ENCODE measurements around the gene SUMO2. TPM values are rescaled to one million over a fixed set of nuclear protein-coding genes. Genes with fewer than 3 reads are reported as not detected.
"Not testable (repeated sequence)": the region's sequence is repeated elsewhere in the genome, so short reads cannot be mapped to it uniquely, and the experiment has no call there.

The SUMO2 gene
- total RNA-seq, 4 donors from 2014 or later = 61.9 to 100 (median 82.1) TPM

DNA sequence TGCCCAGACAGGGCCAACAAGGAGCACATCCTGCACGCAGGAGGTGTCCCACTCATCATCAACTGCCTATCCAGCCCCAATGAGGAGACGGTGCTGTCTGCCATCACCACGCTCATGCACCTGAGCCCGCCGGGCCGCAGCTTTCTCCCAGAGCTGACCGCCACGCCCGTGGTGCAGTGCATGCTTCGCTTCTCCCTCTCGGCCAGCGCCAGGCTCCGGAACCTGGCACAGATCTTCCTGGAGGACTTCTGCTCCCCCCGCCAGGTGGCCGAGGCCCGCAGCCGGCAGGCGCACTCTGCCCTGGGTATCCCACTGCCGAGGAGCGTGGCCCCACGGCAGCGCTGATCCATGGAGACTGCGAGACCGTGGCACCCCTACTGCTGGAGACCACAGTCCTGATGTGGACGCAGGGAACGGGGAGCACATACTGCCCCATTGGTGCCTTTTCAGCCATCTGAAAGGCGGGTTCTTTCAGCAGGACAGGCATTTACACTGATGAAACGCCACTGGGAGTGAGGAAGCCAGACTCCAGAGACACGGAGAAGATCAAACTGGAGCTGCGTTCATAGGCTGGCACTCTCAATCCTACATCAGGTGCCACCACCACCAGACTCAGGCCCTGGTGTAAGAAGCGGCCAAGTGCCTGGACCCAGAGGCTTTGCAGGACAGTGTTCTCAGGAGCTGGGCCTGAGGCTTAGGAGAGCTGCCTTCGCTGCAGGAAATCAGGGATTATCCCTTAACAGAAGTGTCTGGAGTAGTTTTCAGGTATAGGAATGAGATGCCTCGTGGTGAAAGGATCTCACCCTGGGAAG is 53.9 kb downstream of the SUMO2 start:
- no peak for TF ChIP-seq POLR2A (IDR thresholded peaks at IDR 0.05)
- TF ChIP-seq, protein P1, sequence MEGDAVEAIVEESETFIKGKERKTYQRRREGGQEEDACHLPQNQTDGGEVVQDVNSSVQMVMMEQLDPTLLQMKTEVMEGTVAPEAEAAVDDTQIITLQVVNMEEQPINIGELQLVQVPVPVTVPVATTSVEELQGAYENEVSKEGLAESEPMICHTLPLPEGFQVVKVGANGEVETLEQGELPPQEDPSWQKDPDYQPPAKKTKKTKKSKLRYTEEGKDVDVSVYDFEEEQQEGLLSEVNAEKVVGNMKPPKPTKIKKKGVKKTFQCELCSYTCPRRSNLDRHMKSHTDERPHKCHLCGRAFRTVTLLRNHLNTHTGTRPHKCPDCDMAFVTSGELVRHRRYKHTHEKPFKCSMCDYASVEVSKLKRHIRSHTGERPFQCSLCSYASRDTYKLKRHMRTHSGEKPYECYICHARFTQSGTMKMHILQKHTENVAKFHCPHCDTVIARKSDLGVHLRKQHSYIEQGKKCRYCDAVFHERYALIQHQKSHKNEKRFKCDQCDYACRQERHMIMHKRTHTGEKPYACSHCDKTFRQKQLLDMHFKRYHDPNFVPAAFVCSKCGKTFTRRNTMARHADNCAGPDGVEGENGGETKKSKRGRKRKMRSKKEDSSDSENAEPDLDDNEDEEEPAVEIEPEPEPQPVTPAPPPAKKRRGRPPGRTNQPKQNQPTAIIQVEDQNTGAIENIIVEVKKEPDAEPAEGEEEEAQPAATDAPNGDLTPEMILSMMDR (IDR thresholded peaks at IDR 0.05) = no peak
- intact Hi-C loops (cut with DNase I) = no loop called here

DNA sequence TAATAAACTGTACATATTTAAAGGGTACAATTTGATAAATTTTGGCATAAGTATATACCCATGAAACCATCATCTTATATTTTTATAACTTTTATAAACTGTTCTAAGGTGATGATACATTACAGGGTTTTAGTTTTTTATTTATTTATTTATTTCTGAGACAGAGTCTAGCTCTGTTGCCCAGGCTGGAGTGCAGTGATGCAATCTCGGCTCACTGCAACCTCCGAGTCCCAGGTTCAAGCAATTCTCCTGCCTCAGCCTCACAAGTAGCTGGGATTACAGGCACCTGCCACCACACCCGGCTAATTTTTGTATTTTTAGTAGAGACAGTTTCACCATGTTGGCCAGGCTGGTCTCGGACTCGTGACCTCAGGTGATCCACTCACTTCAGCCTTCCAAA is 54.8 kb downstream of the SUMO2 start:
- H3K9me3 ChIP-seq; H3K4me3 ChIP-seq (replicated peaks in 1 of 3); intact Hi-C loops (cut with DNase I); H3K36me3 ChIP-seq; H3K27me3 ChIP-seq: not testable (repeated sequence)
- peak; percentile 33 to 40 for DNase-seq
- 61 to 70% methylated on average over 5 of the region's 5 CpGs for WGBS, 2 donors
- H3K27ac ChIP-seq = peak overlapping the region in 2 of 3 donors; percentile 10 to 41
- peaks cover 6 to 28% of the 10 kb centered on the region in 2 donors for H3K4me1 ChIP-seq

More for the DNA sequence above, 53.9 kb downstream of the SUMO2 start:
- H3K4me1 ChIP-seq = peaks cover 6 to 28% of the 10 kb centered on the region in 2 donors
- no peak for DNase-seq
- no peak overlapping the region for H3K4me3 ChIP-seq (replicated peaks in 1 of 3)
- H3K27me3 ChIP-seq = no peaks in the 10 kb centered on the region
- H3K9me3 ChIP-seq = no peaks in the 10 kb centered on the region
- WGBS, 2 donors = 92 to 93% methylated on average over 20 to 30 of the region's 33 CpGs
- H3K36me3 ChIP-seq = peaks cover 0 to 5% of the 10 kb centered on the region in 2 donors
- H3K27ac ChIP-seq = no peak overlapping the region

DNA sequence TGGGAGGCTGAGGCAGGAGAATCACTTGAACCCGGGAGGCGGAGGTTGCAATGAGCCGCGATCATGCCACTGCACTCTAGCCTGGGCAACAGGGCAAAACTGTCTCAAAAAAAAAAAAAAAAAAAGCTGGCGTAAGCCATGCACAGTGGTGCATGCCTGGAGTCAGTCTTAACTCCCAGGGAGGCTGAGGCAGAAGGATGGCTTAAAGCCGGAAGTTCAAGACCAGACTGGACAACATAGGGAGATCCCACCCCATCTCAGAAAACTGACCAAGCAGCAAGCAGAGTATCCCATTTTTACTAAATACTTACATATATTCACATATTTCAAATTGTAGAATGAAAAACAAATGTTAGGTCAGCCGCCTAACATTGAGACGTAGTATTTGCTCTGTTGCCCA is 55.8 kb downstream of the SUMO2 start:
- H3K27ac ChIP-seq = peak overlapping the region in 1 of 3 donors; percentile 10
- no peaks in the 10 kb centered on the region for H3K27me3 ChIP-seq
- H3K4me1 ChIP-seq = peaks cover 2 to 22% of the 10 kb centered on the region in 2 donors
- no peaks in the 10 kb centered on the region for H3K9me3 ChIP-seq
- no peak for DNase-seq
- no peak overlapping the region for H3K4me3 ChIP-seq (replicated peaks in 1 of 3)
- TF ChIP-seq POLR2A (IDR thresholded peaks at IDR 0.05) = no peak
- TF ChIP-seq, protein P1 (IDR thresholded peaks at IDR 0.05) = no peak
- H3K36me3 ChIP-seq = peaks cover 0 to 5% of the 10 kb centered on the region in 2 donors
- WGBS, 2 donors = 86 to 97% methylated on average over 8 of the region's 8 CpGs
- intact Hi-C loops (cut with DNase I) = no loop called here

DNA sequence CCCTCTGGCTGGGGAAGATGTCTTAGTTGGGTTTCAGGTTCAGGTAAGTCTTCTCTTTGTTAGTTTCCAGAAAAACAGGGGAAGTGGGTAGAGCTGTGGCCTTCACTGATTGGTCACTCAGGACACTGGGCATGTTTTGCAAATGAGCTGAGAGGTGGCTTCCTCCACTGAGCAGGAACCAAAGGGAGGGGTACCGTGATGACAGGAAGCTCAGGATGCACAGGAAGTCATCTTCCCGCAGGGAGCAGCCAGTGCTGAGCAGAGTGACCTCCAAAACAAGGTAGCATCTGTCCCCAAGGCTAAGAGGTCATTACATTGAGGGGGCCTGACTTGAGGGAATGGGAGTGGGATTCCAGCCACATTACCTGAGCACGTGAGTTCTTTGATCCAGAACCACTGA is 56.8 kb downstream of the SUMO2 start:
- Histone ChIP-seq H3K4me1 (peaks cover 0 to 21% of the 10 kb centered on the region in 2 donors), H3K4me3 (replicated peaks in 1 of 3) (no peak overlapping the region), H3K36me3 (peaks cover 0 to 5% of the 10 kb centered on the region in 2 donors), H3K27ac (no peak overlapping the region), H3K27me3 (no peaks in the 10 kb centered on the region), H3K9me3 (no peaks in the 10 kb centered on the region)
- DNase-seq = no peak
- TF ChIP-seq POLR2A (IDR thresholded peaks at IDR 0.05) = no peak
- TF ChIP-seq, protein P1 (IDR thresholded peaks at IDR 0.05) = no peak
- WGBS, 2 donors = 62 to 68% methylated on average over 3 of the region's 3 CpGs
- intact Hi-C loops (cut with DNase I) = no loop called here

DNA sequence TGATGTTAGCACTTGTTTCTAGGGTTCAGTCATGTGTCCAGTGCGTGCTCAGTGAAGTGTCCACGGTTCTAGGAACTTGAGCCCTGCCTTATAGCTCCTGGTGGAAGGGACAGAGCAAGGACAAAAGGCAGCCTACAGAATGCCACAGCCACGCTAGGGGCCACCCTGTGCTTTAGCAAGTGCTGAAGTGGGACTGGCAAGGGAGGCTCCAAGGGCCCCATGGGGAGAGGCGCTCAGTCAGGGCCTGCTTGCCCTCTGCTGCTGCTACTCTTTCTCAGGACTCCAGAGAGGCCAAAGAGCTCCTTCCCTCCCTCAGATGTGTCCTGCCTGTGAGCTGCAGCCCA is 58.0 kb downstream of the SUMO2 start:
- TF ChIP-seq POLR2A (IDR thresholded peaks at IDR 0.05) = no peak
- TF ChIP-seq, protein P1 (IDR thresholded peaks at IDR 0.05) = no peak
- no peaks in the 10 kb centered on the region for H3K27me3 ChIP-seq
- H3K4me3 ChIP-seq (replicated peaks in 1 of 3) = no peak overlapping the region
- H3K27ac ChIP-seq = peak overlapping the region in 2 of 3 donors; percentile 31 to 41
- no peaks in the 10 kb centered on the region for H3K9me3 ChIP-seq
- DNase-seq = no peak
- H3K36me3 ChIP-seq = peaks cover 0 to 2% of the 10 kb centered on the region in 2 donors
- peaks cover 0 to 21% of the 10 kb centered on the region in 2 donors for H3K4me1 ChIP-seq
- 82 to 89% methylated on average over 3 to 4 of the region's 4 CpGs for WGBS, 2 donors
- intact Hi-C loops (cut with DNase I) = no loop called here
